GM13976 (cell line): ENCODE results near the gene ZNF44.
A peak's percentile ranks its signal among the peaks of the same experiment; 100 is the strongest.

Source experiments
- DNase-seq: peaks from one replicate; pipeline ENCODE4 v3.0.0; 2012; ENCODE audit warnings: low spot score
- in situ Hi-C: fragments of 300-500 bp; cut with MboI; formaldehyde crosslinking; loops from one replicate; pipeline ENCODE4 v1.12.0; 2022; ENCODE audit warnings: low sequenced_read_pairs, mixed read lengths, inconsistent platforms; ENCODE audit not compliant: unreplicated experiment
- TF ChIP-seq, protein P1 (sequence below): IDR thresholded peaks from 2 replicates; pipeline ENCODE4 v1.5.1; 2012; ENCODE audit warnings: borderline replicate concordance, mild to moderate bottlenecking; ENCODE audit not compliant: insufficient read depth; ENCODE audit errors: extremely low read depth, missing control alignments, control extremely low read depth

ZNF44 gene

DNA sequence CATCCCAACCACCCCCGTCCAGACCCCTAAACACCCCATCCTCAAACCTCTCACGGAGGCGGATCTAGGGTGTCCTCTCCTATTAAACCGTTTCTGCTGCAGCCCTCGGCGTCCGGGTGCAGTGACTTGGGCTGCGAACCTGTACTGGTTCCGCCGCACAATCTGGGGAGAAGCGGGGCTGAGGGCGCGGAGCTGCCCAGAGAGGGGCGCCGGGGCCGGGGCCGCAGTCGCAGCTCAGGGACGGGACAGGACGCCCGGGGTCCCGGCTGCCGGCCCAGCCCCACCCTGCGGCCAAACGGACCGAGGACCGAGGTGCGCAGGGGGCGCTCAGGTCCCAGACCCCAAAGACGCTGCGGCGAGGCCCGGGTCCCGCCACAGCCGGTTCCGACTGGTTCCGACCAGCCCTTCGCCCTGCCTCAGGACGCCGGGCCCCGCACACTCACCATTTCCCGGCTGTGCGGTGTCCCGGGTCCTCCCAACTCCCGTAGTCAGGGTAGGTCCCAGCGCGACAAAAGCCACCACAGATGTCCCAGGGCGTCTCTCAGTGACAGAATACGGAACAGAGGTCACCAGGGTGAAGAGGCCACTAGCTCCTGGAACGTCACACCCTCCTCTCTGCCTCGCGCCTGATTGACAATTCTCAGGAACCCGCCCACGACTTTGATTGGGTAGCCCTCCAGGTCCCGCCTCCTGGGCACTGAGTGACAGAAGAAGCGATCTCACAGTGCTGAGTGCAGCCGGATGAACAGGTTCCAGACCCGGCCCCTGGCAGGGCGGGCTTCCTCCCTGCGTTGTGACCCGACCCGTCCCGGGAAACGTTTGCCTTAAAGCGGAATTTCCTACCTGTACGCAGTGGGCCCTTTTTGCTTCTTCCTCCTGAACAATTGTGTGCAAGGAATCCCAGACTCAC is at the start of gene ZNF44:
ZNF44 (minus strand) TSS at position 635 of the 910 bp plus-strand sequence; CDS start at position 446, 189 bp downstream.
- in situ Hi-C loops: no loop called here
- TF ChIP-seq, protein P1, sequence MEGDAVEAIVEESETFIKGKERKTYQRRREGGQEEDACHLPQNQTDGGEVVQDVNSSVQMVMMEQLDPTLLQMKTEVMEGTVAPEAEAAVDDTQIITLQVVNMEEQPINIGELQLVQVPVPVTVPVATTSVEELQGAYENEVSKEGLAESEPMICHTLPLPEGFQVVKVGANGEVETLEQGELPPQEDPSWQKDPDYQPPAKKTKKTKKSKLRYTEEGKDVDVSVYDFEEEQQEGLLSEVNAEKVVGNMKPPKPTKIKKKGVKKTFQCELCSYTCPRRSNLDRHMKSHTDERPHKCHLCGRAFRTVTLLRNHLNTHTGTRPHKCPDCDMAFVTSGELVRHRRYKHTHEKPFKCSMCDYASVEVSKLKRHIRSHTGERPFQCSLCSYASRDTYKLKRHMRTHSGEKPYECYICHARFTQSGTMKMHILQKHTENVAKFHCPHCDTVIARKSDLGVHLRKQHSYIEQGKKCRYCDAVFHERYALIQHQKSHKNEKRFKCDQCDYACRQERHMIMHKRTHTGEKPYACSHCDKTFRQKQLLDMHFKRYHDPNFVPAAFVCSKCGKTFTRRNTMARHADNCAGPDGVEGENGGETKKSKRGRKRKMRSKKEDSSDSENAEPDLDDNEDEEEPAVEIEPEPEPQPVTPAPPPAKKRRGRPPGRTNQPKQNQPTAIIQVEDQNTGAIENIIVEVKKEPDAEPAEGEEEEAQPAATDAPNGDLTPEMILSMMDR: no peak
- peak; percentile 97 for DNase-seq

DNA sequence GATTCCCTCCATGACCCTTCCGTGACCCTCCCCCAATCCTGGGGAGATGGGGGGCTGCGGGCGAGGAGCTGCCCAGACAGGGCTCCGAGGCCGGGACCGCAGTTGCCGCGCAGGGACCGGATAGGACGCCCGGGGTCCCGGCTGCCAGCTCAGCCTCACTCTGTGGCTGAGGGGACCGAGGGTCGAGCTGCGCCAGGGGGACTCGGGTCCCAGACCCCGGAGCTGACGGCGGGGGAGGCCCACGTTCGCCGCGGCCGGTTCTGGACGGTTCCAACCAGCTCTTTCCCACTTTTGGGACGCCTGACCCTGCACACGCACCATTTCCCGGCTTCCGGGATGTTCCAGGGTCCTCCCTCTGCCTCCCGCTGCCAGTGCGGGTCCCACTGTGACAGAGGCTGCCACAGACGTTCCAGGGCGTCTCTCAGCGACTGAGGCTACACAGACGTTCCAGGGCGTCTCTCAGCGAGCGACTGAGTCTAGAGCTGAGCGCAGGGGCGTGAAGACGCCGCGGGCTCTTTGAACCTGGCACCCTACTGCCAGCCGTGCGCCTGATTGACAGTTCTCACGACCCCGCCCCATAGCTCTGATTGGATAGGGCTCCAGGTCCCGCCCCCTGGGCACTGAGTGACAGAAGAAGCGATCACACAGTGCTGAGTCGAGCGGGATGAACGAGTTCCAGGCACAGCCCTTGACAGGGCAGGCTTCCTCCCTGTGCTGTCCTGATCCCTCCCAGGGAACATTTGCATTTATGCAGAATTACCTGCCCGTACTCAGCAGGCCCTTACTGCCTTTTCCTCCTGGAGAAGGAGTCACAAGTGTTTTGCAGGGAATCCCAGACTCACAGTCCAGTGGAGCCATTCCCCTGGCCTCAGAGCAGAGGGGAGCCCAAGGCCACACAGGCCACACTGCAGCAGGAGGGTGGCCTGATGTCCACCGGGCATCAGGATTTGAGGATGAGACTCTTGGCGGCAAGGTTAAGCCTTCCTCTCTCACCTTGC is 38.8 kb upstream of the ZNF44 start, which contains the start of gene ZNF563:
ZNF563 (minus strand) TSS at position 472 of the 998 bp plus-strand sequence; CDS start at position 321, 151 bp downstream.
- in situ Hi-C loops: no loop called here
- peak; percentile 94 for DNase-seq
- TF ChIP-seq, protein P1: no peak

DNA sequence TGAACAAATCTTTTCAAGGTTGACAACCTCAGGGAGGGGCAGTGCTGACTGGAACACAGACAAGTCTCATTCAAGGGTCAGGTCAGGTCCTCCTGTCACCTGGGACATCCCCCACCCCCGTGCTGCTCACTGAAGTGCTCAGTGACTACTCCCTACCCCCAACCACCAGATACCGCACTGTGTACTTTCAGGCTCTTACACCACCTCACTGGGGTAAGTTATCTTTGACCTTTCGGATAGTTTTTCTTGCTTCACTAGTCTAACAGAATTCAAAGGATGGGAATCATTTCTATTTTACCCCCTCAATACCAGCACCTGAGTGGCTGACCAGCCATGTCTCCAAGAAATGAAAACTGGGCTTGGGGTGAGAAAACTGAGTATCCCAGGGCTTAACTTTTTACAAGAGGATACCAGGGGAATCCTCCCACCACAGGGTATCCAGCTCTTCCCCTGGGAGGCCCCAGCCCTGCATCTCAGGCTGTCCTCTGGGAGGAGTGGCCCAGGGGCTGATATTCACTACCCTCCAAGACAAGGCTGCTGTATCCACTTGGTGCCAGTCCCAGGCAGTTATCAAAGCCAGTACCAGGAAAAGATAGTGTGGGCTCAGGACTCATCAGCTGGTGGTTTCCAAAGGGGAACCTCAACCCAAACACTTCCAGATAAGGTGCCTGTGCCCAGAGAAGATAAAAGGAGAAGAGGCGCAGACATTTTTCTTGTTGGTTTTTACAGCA is 36.7 kb upstream of the ZNF44 start:
- DNase-seq: peak; percentile 85
- in situ Hi-C loops: no loop called here
- TF ChIP-seq, protein P1: no peak

DNA sequence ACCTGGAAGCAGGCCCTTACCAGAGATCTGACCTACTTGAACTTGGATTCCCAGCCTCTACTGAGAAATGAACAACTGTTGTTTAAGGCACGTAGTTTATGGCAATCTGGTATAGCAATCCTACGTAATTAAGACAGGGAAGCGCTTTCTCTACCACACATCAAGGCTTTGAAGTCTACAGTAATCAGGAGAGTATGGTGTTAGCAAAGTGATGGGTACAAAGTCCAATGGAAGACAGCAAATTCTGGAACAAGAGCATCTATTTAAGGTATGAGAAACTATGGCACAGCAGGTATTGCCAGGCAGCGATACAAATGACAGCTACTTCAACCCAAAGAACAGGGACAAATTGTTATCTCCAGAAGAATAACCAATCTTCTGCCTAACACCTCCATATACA is 35.7 kb upstream of the ZNF44 start:
- no peak for DNase-seq
- TF ChIP-seq, protein P1: no peak
- in situ Hi-C loops: no loop called here

DNA sequence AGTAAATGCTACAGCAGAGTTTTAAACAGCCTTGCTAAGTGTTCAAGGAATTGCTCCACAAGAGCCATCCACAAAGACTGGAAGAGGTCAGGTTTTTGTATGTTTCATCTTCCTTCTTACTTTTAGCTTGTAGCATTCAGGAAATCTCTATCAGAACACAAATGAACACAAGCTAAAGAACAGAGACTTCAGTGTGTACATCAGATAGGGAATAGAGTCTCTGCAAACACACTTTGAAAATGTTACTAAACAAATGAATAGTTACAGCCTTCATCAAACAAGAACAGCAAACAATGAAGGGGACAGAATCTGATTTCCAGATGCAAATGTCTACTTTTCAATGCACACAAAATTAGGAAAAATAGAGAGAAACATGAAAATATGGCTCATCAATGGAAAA is 31.0 kb upstream of the ZNF44 start:
- no peak for DNase-seq
- TF ChIP-seq, protein P1: no peak
- in situ Hi-C loops: no loop called here
